Ishikawa (cell line): Measurements from ENCODE around the gene NGDN.
A peak's percentile ranks its signal among the peaks of the same experiment; 100 is the strongest.

ENCODE experiments used
- CEBPB ChIP-seq: IDR thresholded peaks from 2 replicates; pipeline ENCODE4 v1.6.1; 2012
- CREB1 ChIP-seq: IDR thresholded peaks from 2 replicates; pipeline ENCODE4 v1.6.1; 2012; ENCODE audit warnings: low read depth
- EGR1 ChIP-seq: IDR thresholded peaks from 2 replicates; pipeline ENCODE4 v1.6.1; 2012
- EP300 ChIP-seq: IDR thresholded peaks from 2 replicates; pipeline ENCODE4 v1.6.1; 2012; ENCODE audit warnings: borderline replicate concordance
- FOXM1 ChIP-seq: IDR thresholded peaks from 2 replicates; pipeline ENCODE4 v1.6.1; 2012; ENCODE audit warnings: low read depth, borderline replicate concordance
- MAX ChIP-seq: IDR thresholded peaks from 2 replicates; pipeline ENCODE4 v1.6.1; 2012
- NFIC ChIP-seq: IDR thresholded peaks from 2 replicates; pipeline ENCODE4 v1.6.1; 2012
- RAD21 ChIP-seq: IDR thresholded peaks from 2 replicates; pipeline ENCODE4 v1.6.1; 2012; ENCODE audit warnings: low read depth
- TAF1 ChIP-seq: IDR thresholded peaks from 2 replicates; pipeline ENCODE4 v1.6.1; 2012; ENCODE audit warnings: low read depth, mild to moderate bottlenecking
- TEAD4 ChIP-seq: IDR thresholded peaks from 2 replicates; pipeline ENCODE4 v1.6.1; 2012
- USF1 ChIP-seq: IDR thresholded peaks from 2 replicates; pipeline ENCODE4 v1.6.1; 2012
- YY1 ChIP-seq: IDR thresholded peaks from 2 replicates; pipeline ENCODE4 v1.6.1; 2012; ENCODE audit warnings: low read depth
- ZBTB7A ChIP-seq: IDR thresholded peaks from 2 replicates; pipeline ENCODE4 v1.6.1; 2012; ENCODE audit warnings: low read depth
- TF ChIP-seq, protein P1 (sequence below): IDR thresholded peaks from 2 replicates; pipeline ENCODE4 v1.6.1; 2012; ENCODE audit warnings: low read depth, mild to moderate bottlenecking

The NGDN gene

DNA sequence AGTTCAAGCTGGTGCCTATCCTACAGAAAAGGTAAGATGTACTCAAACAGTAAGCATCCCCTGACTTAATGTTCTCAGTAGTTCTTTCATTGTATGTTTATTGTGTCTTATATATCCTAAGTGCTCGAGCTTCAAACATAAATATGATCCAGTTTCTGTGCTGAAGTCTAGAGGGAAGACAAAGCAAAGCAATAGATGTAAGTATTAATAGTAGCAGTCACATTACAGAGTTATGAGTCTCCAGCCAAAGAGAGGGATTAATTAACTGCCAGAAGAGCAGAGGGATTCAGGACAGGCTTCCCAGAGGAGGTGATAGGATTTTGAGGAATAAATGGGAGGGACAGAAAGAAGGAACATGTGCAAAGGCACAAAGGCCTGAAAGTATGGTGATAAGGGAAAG, 1.4 kb downstream of the NGDN start:
- TF ChIP-seq EP300 (no peak), TAF1 (no peak), YY1 (no peak), FOXM1 (no peak), USF1 (no peak)

GRCh38 chr14:23478109-23478759, 8.7 kb downstream of the NGDN start:
- TF ChIP-seq CREB1 (no peak), RAD21 (peak; percentile 65)

DNA sequence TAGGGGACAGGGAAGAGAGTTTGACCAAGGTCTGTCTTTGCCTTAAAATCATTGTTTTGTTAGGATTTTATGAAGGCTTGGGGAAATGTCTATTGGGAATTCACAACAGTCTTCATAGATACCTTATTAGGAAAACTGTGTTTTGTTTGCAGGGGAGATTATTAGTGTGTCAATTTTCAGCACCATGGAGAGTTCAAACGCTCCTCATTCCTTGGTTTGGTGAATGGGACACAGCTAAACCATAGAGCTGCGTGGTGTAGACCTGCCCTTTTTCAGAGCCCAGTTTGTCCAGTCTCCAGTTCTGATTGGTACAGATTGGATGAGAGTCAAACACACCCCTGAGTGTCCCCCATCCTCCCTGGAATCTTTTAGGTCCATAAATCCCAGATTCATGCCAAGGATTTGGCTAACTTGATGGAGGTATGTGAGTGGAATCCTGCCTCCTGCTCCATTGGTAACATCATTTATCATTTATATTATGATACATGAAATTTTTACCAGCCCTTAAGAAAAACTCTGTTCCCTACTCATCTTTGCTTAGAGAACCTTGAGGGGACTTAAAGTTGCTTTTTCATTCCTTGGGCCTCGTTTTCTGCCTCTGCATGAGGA, 12.0 kb downstream of the NGDN start:
- TF ChIP-seq CEBPB = no peak
- no peak for TF ChIP-seq TAF1
- TF ChIP-seq, protein P1, sequence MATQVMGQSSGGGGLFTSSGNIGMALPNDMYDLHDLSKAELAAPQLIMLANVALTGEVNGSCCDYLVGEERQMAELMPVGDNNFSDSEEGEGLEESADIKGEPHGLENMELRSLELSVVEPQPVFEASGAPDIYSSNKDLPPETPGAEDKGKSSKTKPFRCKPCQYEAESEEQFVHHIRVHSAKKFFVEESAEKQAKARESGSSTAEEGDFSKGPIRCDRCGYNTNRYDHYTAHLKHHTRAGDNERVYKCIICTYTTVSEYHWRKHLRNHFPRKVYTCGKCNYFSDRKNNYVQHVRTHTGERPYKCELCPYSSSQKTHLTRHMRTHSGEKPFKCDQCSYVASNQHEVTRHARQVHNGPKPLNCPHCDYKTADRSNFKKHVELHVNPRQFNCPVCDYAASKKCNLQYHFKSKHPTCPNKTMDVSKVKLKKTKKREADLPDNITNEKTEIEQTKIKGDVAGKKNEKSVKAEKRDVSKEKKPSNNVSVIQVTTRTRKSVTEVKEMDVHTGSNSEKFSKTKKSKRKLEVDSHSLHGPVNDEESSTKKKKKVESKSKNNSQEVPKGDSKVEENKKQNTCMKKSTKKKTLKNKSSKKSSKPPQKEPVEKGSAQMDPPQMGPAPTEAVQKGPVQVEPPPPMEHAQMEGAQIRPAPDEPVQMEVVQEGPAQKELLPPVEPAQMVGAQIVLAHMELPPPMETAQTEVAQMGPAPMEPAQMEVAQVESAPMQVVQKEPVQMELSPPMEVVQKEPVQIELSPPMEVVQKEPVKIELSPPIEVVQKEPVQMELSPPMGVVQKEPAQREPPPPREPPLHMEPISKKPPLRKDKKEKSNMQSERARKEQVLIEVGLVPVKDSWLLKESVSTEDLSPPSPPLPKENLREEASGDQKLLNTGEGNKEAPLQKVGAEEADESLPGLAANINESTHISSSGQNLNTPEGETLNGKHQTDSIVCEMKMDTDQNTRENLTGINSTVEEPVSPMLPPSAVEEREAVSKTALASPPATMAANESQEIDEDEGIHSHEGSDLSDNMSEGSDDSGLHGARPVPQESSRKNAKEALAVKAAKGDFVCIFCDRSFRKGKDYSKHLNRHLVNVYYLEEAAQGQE = peak; percentile 89
- no peak for TF ChIP-seq EGR1
- TF ChIP-seq MAX = no peak

DNA sequence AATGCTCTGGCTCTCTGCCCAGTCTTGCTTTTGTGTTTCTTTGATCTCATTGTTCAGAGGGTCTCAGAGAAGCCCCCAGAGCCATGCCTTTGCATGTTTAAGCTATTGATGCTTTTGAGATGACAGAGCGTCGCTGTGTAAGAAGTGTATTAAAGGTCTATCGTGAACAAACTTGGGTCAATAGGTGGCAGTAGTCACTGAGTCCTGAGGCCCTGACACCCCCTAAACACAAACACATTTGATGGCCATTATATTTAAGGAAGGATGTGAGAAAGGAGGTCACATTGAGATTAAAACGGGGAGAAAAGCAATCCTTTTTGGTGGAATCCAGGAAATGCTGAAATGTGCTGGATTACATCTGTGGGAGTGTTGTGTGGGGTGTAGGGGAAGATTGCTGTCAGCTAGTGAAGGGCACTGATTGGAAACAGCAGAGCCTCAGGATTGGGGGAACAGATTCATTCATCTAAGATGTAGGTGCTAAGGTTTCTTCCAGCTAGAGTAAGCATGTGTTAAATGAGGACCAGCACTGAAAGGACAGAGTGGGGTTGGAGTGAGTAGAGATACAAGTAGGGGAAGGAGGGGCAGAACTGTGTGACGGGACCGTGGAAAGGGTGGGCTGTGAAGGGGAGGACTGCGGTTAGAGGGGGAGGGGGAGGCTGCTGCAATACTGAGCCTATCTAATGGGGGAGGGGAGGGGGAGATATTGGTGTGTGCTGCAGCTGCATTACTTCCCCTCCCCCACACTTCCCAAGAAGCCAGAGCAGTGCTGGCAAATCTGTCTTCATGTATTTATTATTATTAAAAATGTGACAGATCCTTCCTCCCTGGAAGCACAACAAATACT, 12.7 kb downstream of the NGDN start:
- TF ChIP-seq ZBTB7A = no peak
- TF ChIP-seq NFIC = no peak
- no peak for TF ChIP-seq CREB1
- no peak for TF ChIP-seq CEBPB
- no peak for TF ChIP-seq EGR1
- no peak for TF ChIP-seq USF1
- no peak for TF ChIP-seq YY1
- no peak for TF ChIP-seq TEAD4
- TF ChIP-seq, protein P1 = no peak
- no peak for TF ChIP-seq FOXM1
- TF ChIP-seq RAD21 = no peak
- no peak for TF ChIP-seq TAF1
- TF ChIP-seq MAX = no peak

DNA sequence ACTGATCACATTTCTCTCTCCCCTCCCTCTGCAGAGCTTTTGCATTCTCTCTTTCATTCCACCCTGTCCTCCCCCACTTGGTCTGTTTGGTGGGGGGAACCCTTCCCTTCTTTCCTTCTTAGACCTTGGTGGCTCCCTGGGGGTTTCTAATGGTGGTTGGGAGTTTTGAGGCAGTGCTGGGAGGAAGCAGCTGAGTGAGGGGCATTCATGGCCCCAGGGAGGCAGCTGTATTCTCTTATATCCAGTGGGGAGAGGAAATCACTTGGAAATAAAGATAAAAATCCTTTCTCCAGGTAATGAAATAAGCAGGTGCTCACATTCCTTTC, 13.3 kb downstream of the NGDN start:
- no peak for TF ChIP-seq ZBTB7A
- no peak for TF ChIP-seq RAD21
- TF ChIP-seq NFIC = no peak

DNA sequence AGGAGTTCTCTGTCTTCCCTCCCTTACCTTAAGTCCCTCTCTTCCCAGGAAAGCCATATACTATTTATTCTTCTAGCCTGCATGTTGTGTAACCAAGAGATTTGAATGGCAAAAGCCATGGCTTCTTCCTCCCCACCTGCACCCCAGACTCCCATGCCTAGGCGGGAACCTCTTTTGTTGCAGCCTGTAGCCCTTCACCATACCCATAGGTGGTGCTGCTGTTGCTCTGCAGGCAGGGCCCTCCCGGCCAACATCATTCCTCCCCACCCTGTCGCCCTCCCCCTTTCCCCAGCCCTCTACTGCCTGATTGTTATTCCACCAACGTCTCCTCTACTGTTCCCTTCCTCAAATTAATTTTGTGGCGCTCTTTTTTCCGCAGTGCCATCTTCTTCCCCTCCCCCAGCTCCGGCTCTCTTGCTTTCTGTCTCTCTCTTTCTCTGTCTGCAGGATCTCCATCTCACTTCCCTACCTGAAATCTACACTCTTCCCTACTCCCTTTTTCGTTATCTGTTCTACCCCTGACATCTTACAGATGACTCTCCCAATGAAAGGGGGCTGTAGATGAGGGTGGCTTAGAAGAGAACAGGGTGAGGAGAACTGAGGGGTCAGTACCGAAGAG, 13.8 kb downstream of the NGDN start:
- TF ChIP-seq RAD21 (peak; percentile 32; the same call in 1 of the 2 replicates), CEBPB (no peak), TAF1 (no peak), YY1 (no peak), NFIC (no peak)
- TF ChIP-seq, protein P1 = no peak
